IPS-18a (cell line): ENCODE results near the gene CHDH.

ENCODE experiments used
- H3K27ac ChIP-seq: one replicate; pipeline ENCODE4 v1.5.1; 2013; ENCODE audit warnings: low read length
- H3K27me3 ChIP-seq: one replicate; pipeline ENCODE4 v1.6.1; 2013; ENCODE audit warnings: mild to moderate bottlenecking, low read length; ENCODE audit not compliant: control insufficient read depth, insufficient read depth
- H3K36me3 ChIP-seq: one replicate; pipeline ENCODE4 v1.6.1; 2013; ENCODE audit warnings: low read depth, low read length; ENCODE audit not compliant: control insufficient read depth
- H3K4me1 ChIP-seq: one replicate; pipeline ENCODE4 v1.6.1; 2013; ENCODE audit warnings: low read depth, low read length; ENCODE audit not compliant: control insufficient read depth
- H3K4me3 ChIP-seq: one replicate; pipeline ENCODE4 v1.5.1; 2013; ENCODE audit warnings: low read length
- H3K9ac ChIP-seq: one replicate; pipeline ENCODE4 v1.6.1; 2013; ENCODE audit warnings: mild to moderate bottlenecking, low read length, moderate library complexity
- H3K9me3 ChIP-seq: one replicate; pipeline ENCODE4 v1.6.1; 2013; ENCODE audit warnings: low read depth, low read length; ENCODE audit not compliant: control insufficient read depth

CHDH gene

DNA sequence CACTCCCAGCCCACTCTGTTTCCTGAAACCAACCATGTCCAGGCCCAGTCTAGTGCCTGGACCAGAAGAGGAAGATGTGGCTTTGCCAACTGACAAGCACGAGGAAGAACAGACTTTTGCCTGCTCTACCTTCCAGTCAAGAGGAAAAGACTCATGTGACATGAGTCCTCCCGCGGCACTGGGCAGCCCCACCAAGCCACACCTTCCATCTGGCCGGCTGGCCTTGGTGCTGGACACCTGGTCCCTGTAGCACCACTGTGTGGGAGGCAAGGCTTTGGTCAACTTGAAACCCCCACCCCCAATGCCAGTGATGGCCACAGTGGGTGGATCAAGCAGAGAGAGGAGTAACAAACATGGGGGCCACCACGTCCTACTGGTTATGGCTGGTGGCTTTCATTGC lies 12.5 kb downstream of the CHDH start:
- no peak overlapping the region for H3K27ac ChIP-seq
- no peaks in the 10 kb centered on the region for H3K27me3 ChIP-seq
- no peaks in the 10 kb centered on the region for H3K9me3 ChIP-seq
- no peak overlapping the region for H3K9ac ChIP-seq
- no peaks in the 10 kb centered on the region for H3K4me1 ChIP-seq
- no peaks in the 10 kb centered on the region for H3K36me3 ChIP-seq
- no peak overlapping the region for H3K4me3 ChIP-seq

DNA sequence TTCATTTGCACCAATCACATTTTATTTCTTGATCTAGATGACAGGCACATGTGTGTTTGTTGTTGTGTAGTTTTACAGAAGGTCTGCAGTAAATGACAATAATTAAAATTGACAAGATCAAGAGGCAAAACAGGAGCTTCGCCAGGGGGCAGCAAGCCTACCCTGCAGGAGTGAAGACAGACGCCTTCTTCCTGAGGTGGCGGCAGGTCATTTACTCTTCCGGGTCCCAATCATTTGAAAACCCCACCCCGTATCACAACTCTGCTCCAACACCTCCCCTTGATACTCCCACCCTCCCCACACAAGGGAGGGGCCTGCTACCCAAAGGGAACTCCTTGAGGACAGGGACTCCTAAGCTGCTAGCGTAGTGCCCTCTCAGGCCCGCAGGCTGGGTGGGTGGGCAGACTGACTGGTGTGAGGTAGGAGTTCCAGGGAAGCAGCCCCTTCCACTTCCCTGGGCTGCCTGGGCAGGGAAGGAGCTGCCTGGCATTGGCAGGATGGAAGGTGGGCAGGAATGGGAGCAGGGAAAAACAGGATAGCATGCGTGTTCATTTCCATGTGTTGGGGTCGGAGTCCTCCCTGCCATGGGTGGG lies 13.1 kb downstream of the CHDH start:
- no peak overlapping the region for H3K27ac ChIP-seq
- H3K27me3 ChIP-seq = no peaks in the 10 kb centered on the region
- no peaks in the 10 kb centered on the region for H3K9me3 ChIP-seq
- H3K36me3 ChIP-seq = no peaks in the 10 kb centered on the region
- no peaks in the 10 kb centered on the region for H3K4me1 ChIP-seq
- H3K4me3 ChIP-seq = no peak overlapping the region
- no peak overlapping the region for H3K9ac ChIP-seq

DNA sequence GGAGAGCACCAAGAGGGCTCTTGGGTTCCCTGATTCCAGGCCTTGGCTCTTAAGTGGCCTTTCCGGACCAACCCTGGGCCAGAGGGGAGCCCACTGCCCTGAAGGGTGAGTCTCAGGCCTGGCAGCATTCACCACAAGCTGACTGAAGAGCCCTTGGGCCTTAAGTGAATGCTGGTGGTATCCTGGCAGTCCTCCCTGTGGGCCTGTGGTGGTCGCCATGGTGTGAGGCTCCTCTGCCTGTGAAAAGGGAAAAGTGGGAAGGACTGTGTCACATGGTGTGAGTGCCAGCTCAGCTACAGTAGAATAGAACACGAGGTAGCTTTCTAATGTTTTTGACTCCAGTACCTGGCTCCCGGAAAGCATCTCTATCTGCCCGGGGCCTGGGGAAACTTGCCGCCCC lies 15.3 kb downstream of the CHDH start:
- H3K9me3 ChIP-seq = no peaks in the 10 kb centered on the region

DNA sequence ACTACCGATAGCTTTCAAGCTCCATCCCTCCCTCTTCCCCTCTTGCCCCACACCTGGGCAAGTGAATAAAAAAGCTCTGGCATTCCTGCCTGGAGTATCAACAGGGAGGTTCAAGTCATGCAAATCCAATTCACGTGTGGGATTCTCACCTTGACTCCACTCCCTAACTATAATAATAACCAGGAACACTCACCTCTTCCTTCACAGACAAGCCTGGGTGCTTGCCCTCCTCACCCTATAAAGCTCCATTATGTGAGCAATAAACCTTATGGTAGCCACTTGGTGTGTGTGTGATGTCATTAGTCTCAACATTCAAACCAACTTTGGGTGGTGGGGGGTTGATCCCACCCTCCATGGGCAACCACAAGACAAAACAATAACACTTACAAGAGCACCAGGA lies 16.6 kb downstream of the CHDH start:
- Histone ChIP-seq H3K4me1 (no peaks in the 10 kb centered on the region), H3K27me3 (no peaks in the 10 kb centered on the region), H3K36me3 (no peaks in the 10 kb centered on the region), H3K9me3 (no peaks in the 10 kb centered on the region), H3K4me3 (no peak overlapping the region), H3K27ac (no peak overlapping the region), H3K9ac (no peak overlapping the region)

More for the DNA sequence above, 15.3 kb downstream of the CHDH start:
- Histone ChIP-seq H3K4me1 (no peaks in the 10 kb centered on the region), H3K4me3 (no peak overlapping the region), H3K9ac (no peak overlapping the region), H3K27ac (no peak overlapping the region), H3K27me3 (no peaks in the 10 kb centered on the region), H3K36me3 (no peaks in the 10 kb centered on the region)

DNA sequence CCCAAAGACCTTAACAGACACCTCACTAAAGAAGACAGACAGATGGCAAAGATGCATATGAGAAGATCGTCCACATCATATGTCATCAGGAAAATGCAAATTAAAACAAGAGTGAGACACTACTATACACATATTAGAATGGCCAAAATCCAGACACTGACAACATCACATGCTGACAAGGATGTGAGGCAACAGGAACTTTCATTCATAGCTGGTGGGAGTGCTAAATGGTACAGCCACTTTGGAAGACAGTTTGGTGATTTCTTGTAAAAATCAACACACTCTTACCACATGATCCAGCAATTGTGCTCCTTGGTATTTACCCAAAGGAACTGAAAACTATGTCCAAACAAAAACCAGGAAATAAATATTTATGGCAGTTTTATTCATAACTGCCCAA lies 17.6 kb downstream of the CHDH start:
- Histone ChIP-seq H3K4me3 (no peak overlapping the region), H3K36me3 (no peaks in the 10 kb centered on the region), H3K4me1 (no peaks in the 10 kb centered on the region), H3K9me3 (no peaks in the 10 kb centered on the region), H3K27ac (no peak overlapping the region), H3K27me3 (no peaks in the 10 kb centered on the region), H3K9ac (no peak overlapping the region)

DNA sequence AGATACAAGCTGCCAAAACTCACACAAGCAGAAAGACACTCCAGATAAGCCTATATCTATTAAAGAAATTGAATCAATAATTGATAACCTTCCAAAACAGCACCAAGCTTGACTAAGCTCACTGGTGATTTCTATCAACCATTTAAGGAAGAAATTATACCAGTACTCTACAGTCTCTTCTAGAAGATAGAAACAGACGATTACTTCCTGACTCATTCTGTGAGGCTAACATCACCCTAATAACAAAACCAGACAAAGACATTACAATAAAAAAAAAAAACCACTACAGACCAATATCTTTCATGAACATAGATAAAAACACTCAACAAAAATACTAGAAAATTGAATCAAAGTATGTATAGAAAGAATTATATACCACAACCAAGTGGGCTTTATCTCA lies 20.2 kb downstream of the CHDH start:
- Histone ChIP-seq H3K9me3 (no peaks in the 10 kb centered on the region), H3K27ac (no peak overlapping the region), H3K36me3 (no peaks in the 10 kb centered on the region), H3K27me3 (no peaks in the 10 kb centered on the region), H3K4me1 (no peaks in the 10 kb centered on the region), H3K4me3 (no peak overlapping the region), H3K9ac (no peak overlapping the region)

DNA sequence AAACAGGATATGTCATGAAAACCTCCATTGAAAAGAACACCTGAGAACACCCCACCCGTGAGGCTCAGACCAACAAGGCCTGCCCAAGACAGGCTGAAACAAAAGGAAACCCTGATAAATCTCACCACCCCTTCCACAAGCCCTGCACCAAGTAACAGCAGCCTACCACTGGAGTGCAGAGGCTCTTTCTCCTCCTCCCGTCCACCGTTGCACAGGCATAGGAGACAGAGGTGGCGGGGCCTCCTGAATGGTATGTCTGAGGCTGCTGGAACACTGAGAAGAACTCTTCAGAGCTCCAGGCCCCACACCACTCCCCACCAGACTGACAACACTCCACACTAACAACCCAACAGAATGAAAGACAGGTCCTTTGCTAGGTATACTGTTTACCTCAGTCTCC lies 21.4 kb downstream of the CHDH start:
- H3K36me3 ChIP-seq = peaks cover 7% of the 10 kb centered on the region
- H3K27me3 ChIP-seq = no peaks in the 10 kb centered on the region
- H3K9ac ChIP-seq = no peak overlapping the region
- H3K4me1 ChIP-seq = no peaks in the 10 kb centered on the region
- no peaks in the 10 kb centered on the region for H3K9me3 ChIP-seq
- H3K27ac ChIP-seq = no peak overlapping the region
- H3K4me3 ChIP-seq = no peak overlapping the region

DNA sequence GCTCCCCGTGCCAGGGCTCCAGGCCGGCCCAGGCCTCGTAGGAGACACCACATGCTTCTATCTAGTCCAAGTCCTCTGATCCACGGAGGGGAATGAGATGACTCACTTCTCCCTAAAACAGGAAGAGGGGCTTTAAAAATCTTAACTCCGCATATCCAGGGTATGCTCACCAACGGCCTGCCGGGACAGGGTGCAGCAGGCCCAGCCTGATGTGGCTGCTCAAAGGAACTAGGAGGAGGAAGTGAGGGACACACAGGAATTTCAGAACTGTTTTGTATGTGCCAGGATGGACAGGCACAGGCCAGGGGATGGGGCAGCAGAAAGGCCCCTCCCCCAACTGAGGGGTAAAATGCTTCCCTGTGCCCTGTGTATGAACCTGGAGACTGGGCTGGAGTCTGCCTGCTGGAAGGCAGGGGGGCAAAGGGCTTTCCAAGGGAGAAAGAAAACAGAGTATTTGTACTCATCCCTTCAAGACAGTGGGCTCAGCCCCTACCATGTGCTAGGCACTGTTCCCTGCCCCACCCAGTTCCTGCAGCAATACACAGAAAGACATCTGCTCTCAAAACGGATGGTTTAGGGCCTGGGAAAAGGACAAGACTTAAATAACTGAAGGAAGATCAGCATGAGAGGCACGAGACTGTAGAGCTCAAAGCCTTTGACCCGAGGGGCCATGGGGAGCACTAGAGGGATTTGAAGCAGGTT lies 22.1 kb downstream of the CHDH start:
- Histone ChIP-seq H3K4me1 (no peaks in the 10 kb centered on the region), H3K9me3 (no peaks in the 10 kb centered on the region), H3K36me3 (peaks cover 14% of the 10 kb centered on the region), H3K27ac (no peak overlapping the region), H3K9ac (no peak overlapping the region), H3K4me3 (no peak overlapping the region), H3K27me3 (no peaks in the 10 kb centered on the region)

DNA sequence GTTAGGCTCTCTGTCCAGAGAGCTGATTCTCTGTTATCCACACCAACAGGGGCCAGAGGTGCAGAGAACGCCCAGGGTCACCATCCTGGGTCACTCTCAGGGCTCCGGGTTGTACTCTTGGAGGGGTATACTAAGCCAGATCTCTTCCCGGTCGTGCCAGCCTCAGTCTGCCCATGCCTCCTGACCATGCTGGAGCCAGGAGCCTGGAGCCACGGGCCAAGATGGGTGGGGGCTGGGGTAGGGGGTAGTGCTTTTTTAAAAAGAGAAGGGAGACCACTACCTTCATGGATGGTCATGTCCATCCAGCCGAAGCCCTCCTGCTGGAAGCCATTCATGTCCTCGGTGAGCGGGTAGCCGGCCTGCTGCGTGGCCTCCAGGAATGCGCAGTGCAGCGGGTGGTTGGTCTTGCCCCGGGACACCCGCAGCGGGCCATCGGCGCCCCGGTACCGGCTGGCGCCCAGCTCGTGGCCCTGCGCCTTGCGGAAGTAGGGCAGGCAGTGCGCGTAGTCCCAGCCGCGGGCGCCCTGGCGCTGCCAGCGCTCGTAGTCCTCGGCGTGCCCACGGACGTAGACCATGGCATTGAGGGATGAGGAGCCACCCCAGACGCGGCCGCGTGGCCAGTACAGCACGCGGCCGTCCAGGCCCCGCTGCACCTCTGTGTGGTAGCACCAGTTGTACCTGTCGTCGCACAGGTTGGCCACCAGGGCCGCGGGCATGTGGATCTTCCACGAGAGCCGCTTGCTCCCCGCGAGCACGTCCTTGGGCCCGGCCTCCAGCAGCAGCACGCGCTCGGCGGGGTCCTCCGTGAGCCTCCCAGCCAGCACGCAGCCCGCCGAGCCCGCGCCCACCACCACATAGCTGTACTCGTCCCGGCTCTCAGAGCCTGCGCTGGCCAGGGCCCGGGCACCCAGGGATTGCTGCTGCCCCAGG lies 22.9 kb downstream of the CHDH start:
- H3K9me3 ChIP-seq = no peaks in the 10 kb centered on the region
- no peak overlapping the region for H3K4me3 ChIP-seq
- H3K27me3 ChIP-seq = no peaks in the 10 kb centered on the region
- H3K4me1 ChIP-seq = no peaks in the 10 kb centered on the region
- no peak overlapping the region for H3K27ac ChIP-seq
- H3K36me3 ChIP-seq = peaks cover 21% of the 10 kb centered on the region
- no peak overlapping the region for H3K9ac ChIP-seq

DNA sequence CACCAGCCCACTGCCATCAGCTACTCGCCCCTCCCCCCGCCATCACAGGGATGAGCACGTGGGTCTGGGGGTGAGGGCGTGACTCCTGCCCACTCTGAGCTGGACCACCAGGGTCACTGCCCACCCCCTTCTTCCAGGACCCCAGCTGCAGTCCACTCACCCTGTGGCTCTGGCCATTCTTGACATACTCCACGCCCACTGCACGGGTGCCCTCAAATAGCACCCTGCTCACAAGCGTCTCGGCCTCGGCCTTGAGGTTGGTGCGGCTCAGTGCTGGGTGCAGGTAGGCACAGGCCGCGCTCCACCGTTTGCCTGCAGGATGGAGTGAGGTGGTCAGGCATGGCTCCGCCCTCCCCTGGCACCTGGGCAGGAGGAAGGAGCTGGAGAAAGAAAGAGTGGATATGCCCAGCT lies 23.9 kb downstream of the CHDH start:
- Histone ChIP-seq H3K27me3 (no peaks in the 10 kb centered on the region), H3K9ac (no peak overlapping the region), H3K36me3 (peaks cover 24% of the 10 kb centered on the region), H3K27ac (no peak overlapping the region), H3K4me1 (no peaks in the 10 kb centered on the region), H3K4me3 (no peak overlapping the region), H3K9me3 (no peaks in the 10 kb centered on the region)

DNA sequence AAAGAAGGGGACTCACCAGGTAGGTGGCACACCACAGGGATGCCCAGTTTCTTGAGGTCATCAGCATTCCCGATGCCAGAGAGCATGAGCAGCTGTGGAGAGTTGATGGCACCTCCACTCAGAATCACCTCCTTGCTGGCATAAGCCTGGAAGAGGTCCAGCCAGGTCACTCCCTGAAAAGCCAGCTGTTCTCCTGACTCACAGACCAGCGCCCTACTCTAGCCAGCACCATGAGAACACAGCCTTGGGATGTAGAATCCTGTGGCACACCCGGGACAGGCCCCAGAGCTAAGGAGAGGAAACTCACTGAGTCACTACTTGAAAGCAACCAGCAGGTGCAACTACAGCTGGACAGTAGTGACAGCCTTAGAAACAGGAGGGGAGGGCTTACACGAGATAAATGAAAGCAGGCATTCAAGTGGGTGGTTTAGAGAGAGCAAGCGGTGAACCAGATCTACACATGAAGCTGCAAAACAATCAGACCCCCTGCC lies 24.5 kb downstream of the CHDH start:
- H3K4me1 ChIP-seq = no peaks in the 10 kb centered on the region
- no peak overlapping the region for H3K4me3 ChIP-seq
- H3K27me3 ChIP-seq = no peaks in the 10 kb centered on the region
- H3K27ac ChIP-seq = no peak overlapping the region
- H3K36me3 ChIP-seq = peaks cover 26% of the 10 kb centered on the region
- H3K9ac ChIP-seq = no peak overlapping the region
- no peaks in the 10 kb centered on the region for H3K9me3 ChIP-seq
